IMR-90 (cell line): ENCODE results near the gene CCR6. TPM values are rescaled to one million over a fixed set of nuclear protein-coding genes. Genes with fewer than 3 reads are reported as not detected.

Experiments
- ATAC-seq: fragments of 200-7000 bp; cut with Tn5 transposase; 2 replicates; pipeline ENCODE4 v1.9.1; 2020; ENCODE audit warnings: low read depth, mild to moderate bottlenecking, moderate library complexity
- BruUV-seq: library from RNA; stranded (reverse); fragments of 400-500 nt; replicated peaks from 2 replicates; lab custom pipeline; 2021; lab: Mats Ljungman, UMichigan
- CTCF ChIA-PET: fragments of 300-600 bp; formaldehyde crosslinking; extraction: SDS; loops from one replicate; lab custom pipeline; 2021; ENCODE audit warnings: antibody characterized with exemption; lab: Yijun Ruan, JAX
- POLR2A ChIA-PET: fragments of 300-600 bp; sonication (Branson Sonifier 250); formaldehyde crosslinking; loops from one replicate; lab custom pipeline; 2022; ENCODE audit warnings: antibody characterized with exemption; ENCODE audit not compliant: unreplicated experiment; lab: Charles Lee
- DNase-seq: peaks from one replicate; pipeline ENCODE4 v3.0.0; 2013
- H2AFZ ChIP-seq: replicated peaks from 2 replicates; pipeline ENCODE3; 2013; ENCODE audit warnings: low read length, mild to moderate bottlenecking; ENCODE audit not compliant: poor library complexity
- H2AK5ac ChIP-seq: 2 replicates; pipeline ENCODE4 v1.6.1; 2013; ENCODE audit warnings: low read depth, low read length, inconsistent platforms
- H2AK9ac ChIP-seq: replicated peaks from 2 replicates; pipeline ENCODE3; 2013; ENCODE audit warnings: mild to moderate bottlenecking, low read depth, low read length, moderate library complexity; ENCODE audit not compliant: poor library complexity
- H2BK120ac ChIP-seq: 2 replicates; pipeline ENCODE4 v1.6.1; 2013; ENCODE audit warnings: low read depth, low read length, inconsistent platforms
- H2BK15ac ChIP-seq: 3 replicates; pipeline ENCODE4 v1.6.1; 2013; ENCODE audit warnings: low read depth, low read length, inconsistent platforms
- H2BK20ac ChIP-seq: 2 replicates; pipeline ENCODE4 v1.6.1; 2013; ENCODE audit warnings: low read depth, mild to moderate bottlenecking, inconsistent platforms, low read length, moderate library complexity
- H2BK5ac ChIP-seq: 2 replicates; pipeline ENCODE4 v1.6.1; 2013; ENCODE audit warnings: mild to moderate bottlenecking, low read depth, low read length, inconsistent platforms; ENCODE audit not compliant: poor library complexity, severe bottlenecking
- H3K14ac ChIP-seq: replicated peaks from 2 replicates; pipeline ENCODE4 v1.6.1; 2013; ENCODE audit warnings: low read depth, low read length, inconsistent platforms
- H3K18ac ChIP-seq: 2 replicates; pipeline ENCODE4 v1.6.1; 2013; ENCODE audit warnings: low read depth, low read length, control low read depth
- H3K23ac ChIP-seq: 2 replicates; pipeline ENCODE4 v1.6.1; 2013; ENCODE audit warnings: low read depth, low read length, inconsistent platforms
- H3K27ac ChIP-seq: 2 replicates; pipeline ENCODE4 v1.5.1; 2013; ENCODE audit warnings: mild to moderate bottlenecking, control low read depth, low read length; ENCODE audit not compliant: insufficient read depth
- H3K27me3 ChIP-seq: 2 replicates; pipeline ENCODE4 v1.6.1; 2013; ENCODE audit warnings: low read length; ENCODE audit not compliant: control insufficient read depth, insufficient read depth
- H3K36me3 ChIP-seq: 2 replicates; pipeline ENCODE4 v1.6.1; 2013; ENCODE audit warnings: low read length, mixed read lengths; ENCODE audit not compliant: control insufficient read depth, insufficient read depth
- H3K4ac ChIP-seq: 2 replicates; pipeline ENCODE4 v1.6.1; 2013; ENCODE audit warnings: low read depth, low read length, inconsistent platforms
- H3K4me1 ChIP-seq: 2 replicates; pipeline ENCODE4 v1.6.1; 2013; ENCODE audit warnings: low read length, mixed read lengths; ENCODE audit not compliant: control insufficient read depth, insufficient read depth
- H3K4me2 ChIP-seq: 2 replicates; pipeline ENCODE4 v1.6.1; 2013; ENCODE audit warnings: low read depth, mild to moderate bottlenecking, control low read depth, low read length, moderate library complexity
- H3K4me3 ChIP-seq: 2 replicates; pipeline ENCODE4 v1.5.1; 2013; ENCODE audit warnings: low read depth, mild to moderate bottlenecking, control low read depth, low read length, moderate library complexity; ENCODE audit not compliant: insufficient read depth
- H3K56ac ChIP-seq: 2 replicates; pipeline ENCODE4 v1.6.1; 2013; ENCODE audit warnings: low read length, inconsistent platforms; ENCODE audit not compliant: insufficient read depth; ENCODE audit errors: extremely low read depth
- H3K79me1 ChIP-seq, 2 experiments: 2 replicates each; pipeline ENCODE4 v1.6.1; 2013; ENCODE audit warnings: low read length in 2 of 2, inconsistent platforms in 1 of 2, low read depth in 1 of 2
- H3K9ac ChIP-seq: 2 replicates; pipeline ENCODE4 v1.6.1; 2013; ENCODE audit warnings: low read depth, low read length, control low read depth
- H3K9me1 ChIP-seq: 2 replicates; pipeline ENCODE4 v1.6.1; 2013; ENCODE audit warnings: low read length, inconsistent platforms; ENCODE audit not compliant: insufficient read depth
- H3K9me3 ChIP-seq: 2 replicates; pipeline ENCODE4 v1.6.1; 2013; ENCODE audit warnings: low read length; ENCODE audit not compliant: control insufficient read depth, insufficient read depth
- H4K20me1 ChIP-seq: 2 replicates; pipeline ENCODE4 v1.6.1; 2013; ENCODE audit warnings: low read length, inconsistent platforms; ENCODE audit not compliant: insufficient read depth
- H4K5ac ChIP-seq: 2 replicates; pipeline ENCODE4 v1.6.1; 2013; ENCODE audit warnings: mild to moderate bottlenecking, low read depth, low read length, control low read depth
- H4K8ac ChIP-seq, 2 experiments: 2 replicates each; pipeline ENCODE4 v1.6.1; 2013; ENCODE audit warnings: low read depth in 2 of 2, low read length in 2 of 2, control low read depth in 1 of 2, inconsistent platforms in 1 of 2
- H4K91ac ChIP-seq: 2 replicates; pipeline ENCODE4 v1.6.1; 2013; ENCODE audit warnings: low read depth, low read length, inconsistent platforms; ENCODE audit not compliant: insufficient read depth
- CEBPB ChIP-seq: IDR thresholded peaks from 2 replicates; pipeline ENCODE4 v1.6.1; 2012; ENCODE audit warnings: low read depth, low read length, improper control_type of control experiment
- CTCF ChIP-seq: conservative IDR thresholded peaks from 2 replicates; pipeline ENCODE4 v1.5.1; 2012; ENCODE audit warnings: mild to moderate bottlenecking, low read depth, low read length, improper control_type of control experiment
- MAFK ChIP-seq: IDR thresholded peaks from 2 replicates; pipeline ENCODE4 v1.6.1; 2012; ENCODE audit warnings: low read depth, low read length, improper control_type of control experiment
- MXI1 ChIP-seq: IDR thresholded peaks from 2 replicates; pipeline ENCODE4 v1.6.1; 2012; ENCODE audit warnings: low read depth, mild to moderate bottlenecking, low read length, moderate library complexity, borderline replicate concordance
- NFE2L2 ChIP-seq: fragments of 150-350 bp; IDR thresholded peaks from 2 replicates; pipeline ENCODE4 v1.6.1; 2016; ENCODE audit warnings: low read depth, mild to moderate bottlenecking, low read length
- RAD21 ChIP-seq: IDR thresholded peaks from 2 replicates; pipeline ENCODE4 v1.6.1; 2012; ENCODE audit warnings: low read length, improper control_type of control experiment
- RCOR1 ChIP-seq: IDR thresholded peaks from 2 replicates; pipeline ENCODE4 v1.6.1; 2012; ENCODE audit warnings: mild to moderate bottlenecking, low read length, improper control_type of control experiment; ENCODE audit not compliant: insufficient replicate concordance
- RFX5 ChIP-seq: IDR thresholded peaks from 2 replicates; pipeline ENCODE4 v1.8.0; 2012; ENCODE audit warnings: low read depth, mild to moderate bottlenecking, low read length, moderate library complexity
- SMC3 ChIP-seq: fragments of 150-350 bp; IDR thresholded peaks from 2 replicates; pipeline ENCODE4 v1.6.1; 2016; ENCODE audit warnings: low read depth, mild to moderate bottlenecking, antibody characterized with exemption, low read length, moderate library complexity
- WGBS, 2 experiments: methylation state at CpG; one replicate each; pipeline versions ENCODE4 v1.1.5 to v1.1.7; 2013; ENCODE audit warnings: missing lambda C conversion rate in 2 of 2; ENCODE audit not compliant: insufficient read length in 1 of 2; ENCODE audit errors: extremely low coverage in 2 of 2; 5-methylcytosine and 5-hydroxymethylcytosine counted together
- dilution Hi-C: fragments of 300-500 bp; cut with HindIII; formaldehyde crosslinking; loops from one replicate; pipeline ENCODE4 v1.14.3; 2018; ENCODE audit warnings: low sequenced_read_pairs; ENCODE audit not compliant: unreplicated experiment
- in situ Hi-C: fragments of 300-500 bp; cut with MboI; formaldehyde crosslinking; loops from 3 replicates; pipeline ENCODE4 v1.14.3; 2019; ENCODE audit warnings: low sequenced_read_pairs, inconsistent platforms, mixed read lengths
- intact Hi-C: fragments of 100-400 bp; cut with micrococcal nuclease; formaldehyde crosslinking; loops from 2 replicates; pipeline ENCODE4 v1.10.0; 2022
- polyA plus RNA-seq, 3 experiments: library from polyadenylated mRNA; depleted of rRNA; stranded (reverse); fragments of >200 nt; gene quantifications; 2 replicates each; pipeline ENCODE4 v1.2.3, GENCODE V29; 2012; ENCODE audit warnings: low replicate concordance in 1 of 3
- total RNA-seq: library from RNA; depleted of rRNA; stranded (reverse); fragments of >200 nt; gene quantifications from 2 replicates; pipeline ENCODE4 v1.2.3, GENCODE V29; 2012

The CCR6 gene
- total and polyA plus RNA-seq, 2 of the 4 experiments (the other 2 are of a cell fraction), result not detected

GRCh38 chr6:167091805-167092107 lies 31.1 kb upstream of the CCR6 start:
- no peak overlapping the region for H3K4ac ChIP-seq
- WGBS, 2 experiments, result 17% methylated on average over 2 of the region's 7 CpGs; no CpG with 5 or more reads in 1 of the 2 experiments
- ATAC-seq, result no peak
- no peaks in the 10 kb centered on the region for H3K9me1 ChIP-seq
- peaks cover 33% of the 10 kb centered on the region for H3K9me3 ChIP-seq
- H4K20me1 ChIP-seq, result no peaks in the 10 kb centered on the region
- H2AFZ ChIP-seq, result no peak overlapping the region
- no peaks in the 10 kb centered on the region for H3K79me1 ChIP-seq
- H2AK5ac ChIP-seq, result no peak overlapping the region
- no peak overlapping the region for H4K8ac ChIP-seq
- H3K4me2 ChIP-seq, result no peak overlapping the region
- H2BK120ac ChIP-seq, result no peak overlapping the region
- TF ChIP-seq SMC3, result no peak
- TF ChIP-seq NFE2L2, result no peak
- TF ChIP-seq MAFK, result no peak
- TF ChIP-seq RCOR1, result no peak
- no peak for TF ChIP-seq RFX5
- no peak for TF ChIP-seq CEBPB
- no peak for TF ChIP-seq CTCF
- no peak for TF ChIP-seq MXI1
- no peak for TF ChIP-seq RAD21
- POLR2A ChIA-PET, result no interaction called here
- dilution Hi-C loops (no loop called here), intact Hi-C loops (no loop called here), in situ Hi-C loops (no loop called here)
- no peak overlapping the region for H3K14ac ChIP-seq
- H3K36me3 ChIP-seq, result no peaks in the 10 kb centered on the region
- H3K4me3 ChIP-seq, result no peak overlapping the region
- no peak overlapping the region for H2BK5ac ChIP-seq
- H2AK9ac ChIP-seq, result no peak overlapping the region
- no peak overlapping the region for H2BK15ac ChIP-seq
- CTCF ChIA-PET, result no interaction called here
- no peak overlapping the region for H4K91ac ChIP-seq
- H3K18ac ChIP-seq, result no peak overlapping the region
- no peak overlapping the region for H3K27ac ChIP-seq
- no peak for DNase-seq
- H4K5ac ChIP-seq, result no peak overlapping the region
- no TSS peak for BruUV-seq
- H3K9ac ChIP-seq, result no peak overlapping the region
- H3K23ac ChIP-seq, result no peak overlapping the region
- no peaks in the 10 kb centered on the region for H3K4me1 ChIP-seq
- no peaks in the 10 kb centered on the region for H3K27me3 ChIP-seq
- no peak overlapping the region for H3K56ac ChIP-seq
- no peak overlapping the region for H2BK20ac ChIP-seq
